ENCODE data around the gene ADAMTSL1.
A peak's percentile ranks its signal among the peaks of the same experiment; 100 is the strongest.

The ADAMTSL1 gene

GRCh38 chr9:18616976-18617375 lies 143.0 kb downstream of the ADAMTSL1 start:
- H3K4me3 ChIP-seq (ENCODE audit: low read depth, low read length) = no peak overlapping the region
- no peak for DNase-seq (ENCODE audit: low read depth)
- TF ChIP-seq CTCF (conservative IDR thresholded peaks at IDR 0.05; ENCODE audit: low read depth, low read length) = no peak

- no peak for DNase-seq (ENCODE audit: low read depth)
- no peak for TF ChIP-seq CTCF (conservative IDR thresholded peaks at IDR 0.05; ENCODE audit: low read depth, low read length)
- H3K4me3 ChIP-seq (ENCODE audit: low read depth, low read length) = no peak overlapping the region
Measured at GRCh38 chr9:18617759-18618158, 143.8 kb downstream of the ADAMTSL1 start.

- DNase-seq (ENCODE audit: low read depth) = no peak
- TF ChIP-seq CTCF (conservative IDR thresholded peaks at IDR 0.05; ENCODE audit: low read depth, low read length) = no peak
- H3K4me3 ChIP-seq (ENCODE audit: low read depth, low read length) = no peak overlapping the region
Measured at GRCh38 chr9:18618862-18619261, 144.9 kb downstream of the ADAMTSL1 start.

GRCh38 chr9:18622186-18622836 lies 148.4 kb downstream of the ADAMTSL1 start:
- no peak for DNase-seq (ENCODE audit: low read depth)
- H3K4me3 ChIP-seq (ENCODE audit: low read depth, low read length) = no peak overlapping the region
- no peak for TF ChIP-seq CTCF (conservative IDR thresholded peaks at IDR 0.05; ENCODE audit: low read depth, low read length)

- no peak for TF ChIP-seq CTCF (conservative IDR thresholded peaks at IDR 0.05; ENCODE audit: low read depth, low read length)
- H3K4me3 ChIP-seq (ENCODE audit: low read depth, low read length) = no peak overlapping the region
- DNase-seq (ENCODE audit: low read depth) = peak; percentile 45
Measured at GRCh38 chr9:18623221-18624079, 149.5 kb downstream of the ADAMTSL1 start.

- no peak overlapping the region for H3K4me3 ChIP-seq (ENCODE audit: low read depth, low read length)
- no peak for TF ChIP-seq CTCF (conservative IDR thresholded peaks at IDR 0.05; ENCODE audit: low read depth, low read length)
Measured at GRCh38 chr9:18626046-18626698, 152.2 kb downstream of the ADAMTSL1 start.

More at GRCh38 chr9:18626046-18626698, 152.2 kb downstream of the ADAMTSL1 start:
- no peak for DNase-seq (ENCODE audit: low read depth)
